A549 (cell line): ENCODE measurements around the gene ACAN. TPM values are rescaled to one million over a fixed set of nuclear protein-coding genes. Genes with fewer than 3 reads are reported as not detected.

ENCODE experiments used
- ATAC-seq, 2 experiments: fragments of 200-7000 bp in 1 of 2; fragments of >200 bp in 1 of 2; cut with Nextera tagmentation in 1 of 2; cut with Tn5 transposase in 1 of 2; 3 replicates each; pipeline versions ENCODE4 v1.8.0 to v1.9.1; 2018 to 2020; ENCODE audit warnings: mild to moderate bottlenecking in 1 of 2, moderate library complexity in 1 of 2
- CTCF ChIA-PET: fragments of 300-600 bp; sonication (Branson Sonifier 250); formaldehyde crosslinking; extraction: SDS; loops from one replicate; lab custom pipeline; 2021; ENCODE audit warnings: antibody characterized with exemption, inconsistent platforms; lab: Yijun Ruan, JAX
- POLR2A ChIA-PET: fragments of 350-600 bp; formaldehyde crosslinking; extraction: SDS; loops from one replicate; lab custom pipeline; 2021; ENCODE audit warnings: antibody characterized with exemption, inconsistent platforms; lab: Yijun Ruan, JAX
- DNase-seq, 2 experiments: peaks; one replicate each; pipeline versions ENCODE4 v3.0.0 to v3.0.0-alpha.2; 2011 to 2016; ENCODE audit warnings: low read depth in 1 of 2, low spot score in 1 of 2
- FAIRE-seq: peaks from 2 replicates; lab custom pipeline; 2011; peaks lifted over from hg19 to GRCh38; lab: Jason Lieb, UNC
- H3K27ac ChIP-seq, 2 experiments: fragments of >200 bp; sonication (Bioruptor Twin); formaldehyde crosslinking; 3 replicates each; pipeline ENCODE4 v1.5.1; 2016 to 2017
- H3K4me1 ChIP-seq: fragments of >200 bp; sonication (Bioruptor Twin); formaldehyde crosslinking; 3 replicates; pipeline ENCODE4 v1.6.1; 2016
- H3K4me2 ChIP-seq: fragments of >200 bp; sonication (Bioruptor Twin); formaldehyde crosslinking; 3 replicates; pipeline ENCODE4 v1.6.1; 2016
- H3K4me3 ChIP-seq: fragments of >200 bp; sonication (Bioruptor Twin); formaldehyde crosslinking; 3 replicates; pipeline ENCODE4 v1.5.1; 2016
- H3K9me3 ChIP-seq: fragments of >200 bp; sonication (Bioruptor Twin); formaldehyde crosslinking; 3 replicates; pipeline ENCODE4 v1.6.1; 2016
- CHD2 ChIP-seq: fragments of 150-350 bp; IDR thresholded peaks from 2 replicates; pipeline ENCODE4 v1.6.1; 2014; ENCODE audit warnings: low read length; ENCODE audit not compliant: partially characterized antibody
- CTCF ChIP-seq: fragments of >200 bp; sonication (Bioruptor Twin); formaldehyde crosslinking; IDR thresholded peaks from 3 replicates; pipeline ENCODE4 v1.5.1; 2016
- EHF ChIP-seq: fragments of 250-450 bp; sonication (Bioruptor Pico); IDR thresholded peaks from 2 replicates; pipeline ENCODE4 v1.5.0; 2020; ENCODE audit warnings: mild to moderate bottlenecking
- ELK1 ChIP-seq: fragments of 150-350 bp; IDR thresholded peaks from 2 replicates; pipeline ENCODE4 v1.6.1; 2014; ENCODE audit warnings: low read depth, mild to moderate bottlenecking, low read length
- ESRRA ChIP-seq: fragments of 150-350 bp; IDR thresholded peaks from 2 replicates; pipeline ENCODE4 v1.6.1; 2014; ENCODE audit warnings: mild to moderate bottlenecking, low read length, borderline replicate concordance
- FOSB ChIP-seq: fragments of 250-450 bp; sonication (Bioruptor Pico); IDR thresholded peaks from 2 replicates; pipeline ENCODE4 v1.5.0; 2020; ENCODE audit warnings: mild to moderate bottlenecking, moderate library complexity
- FOXS1 ChIP-seq: fragments of 250-450 bp; sonication (Bioruptor Pico); IDR thresholded peaks from 2 replicates; pipeline ENCODE4 v1.5.0; 2020; ENCODE audit warnings: mild to moderate bottlenecking, moderate library complexity
- GATA3 ChIP-seq: IDR thresholded peaks from 2 replicates; pipeline ENCODE4 v1.6.1; 2012; ENCODE audit warnings: borderline replicate concordance
- HDAC2 ChIP-seq: fragments of 200-600 bp; sonication (generic); IDR thresholded peaks from 2 replicates; pipeline ENCODE4 v1.6.1; 2016
- HEYL ChIP-seq: fragments of 250-450 bp; sonication (Bioruptor Pico); IDR thresholded peaks from 2 replicates; pipeline ENCODE4 v1.8.0; 2021; ENCODE audit warnings: mild to moderate bottlenecking, moderate library complexity
- HOXA7 ChIP-seq: fragments of 250-450 bp; sonication (Bioruptor Pico); IDR thresholded peaks from 2 replicates; pipeline ENCODE4 v1.5.0; 2020; ENCODE audit warnings: mild to moderate bottlenecking, moderate library complexity
- JUN ChIP-seq, 2 experiments: fragments of >200 bp; sonication (Bioruptor Twin); formaldehyde crosslinking; IDR thresholded peaks; 2 replicates in 1 of 2; 3 replicates in 1 of 2; pipeline ENCODE4 v1.6.1; 2016 to 2017
- JUNB ChIP-seq: fragments of >200 bp; sonication (Bioruptor Twin); formaldehyde crosslinking; IDR thresholded peaks from 2 replicates; pipeline ENCODE4 v1.6.1; 2016
- KDM1A ChIP-seq: fragments of 200-600 bp; sonication (generic); IDR thresholded peaks from 2 replicates; pipeline ENCODE4 v1.6.1; 2016; ENCODE audit warnings: low read depth, mild to moderate bottlenecking
- MAFK ChIP-seq: fragments of 450-650 bp; IDR thresholded peaks from 2 replicates; pipeline ENCODE4 v1.6.1; 2014; ENCODE audit not compliant: partially characterized antibody
- MAX ChIP-seq: IDR thresholded peaks from 2 replicates; pipeline ENCODE4 v1.6.1; 2012
- MAZ ChIP-seq: fragments of 150-350 bp; IDR thresholded peaks from 2 replicates; pipeline ENCODE4 v1.6.1; 2014; ENCODE audit warnings: antibody characterized with exemption, low read depth, low read length, borderline replicate concordance
- MYC ChIP-seq: IDR thresholded peaks from 2 replicates; pipeline ENCODE4 v1.6.1; 2012; ENCODE audit warnings: mild to moderate bottlenecking, inconsistent platforms, low read length, improper control_type of control experiment, borderline replicate concordance
- NR3C1 ChIP-seq: fragments of >200 bp; sonication (Bioruptor Twin); formaldehyde crosslinking; IDR thresholded peaks from 3 replicates; pipeline ENCODE4 v1.6.1; 2017
- RCOR1 ChIP-seq: fragments of 150-350 bp; IDR thresholded peaks from 2 replicates; pipeline ENCODE4 v1.6.1; 2014; ENCODE audit warnings: antibody characterized with exemption, low read length, low read depth
- TP53 ChIP-seq: fragments of 250-450 bp; sonication (Bioruptor Pico); IDR thresholded peaks from 2 replicates; pipeline ENCODE4 v1.5.0; 2021; ENCODE audit warnings: mild to moderate bottlenecking, moderate library complexity
- ZSCAN20 ChIP-seq: fragments of 250-450 bp; sonication (Bioruptor Pico); IDR thresholded peaks from 2 replicates; pipeline ENCODE4 v1.8.0; 2022; ENCODE audit warnings: mild to moderate bottlenecking, moderate library complexity
- WGBS: methylation state at CpG from one replicate; pipeline ENCODE4 v1.1.6; 2017; ENCODE audit errors: missing lambda C conversion rate; 5-methylcytosine and 5-hydroxymethylcytosine counted together
- polyA minus RNA-seq: library from RNA; depleted of rRNA, polyadenylated mRNA; stranded (reverse); fragments of >200 nt; gene quantifications from 2 replicates; pipeline ENCODE4 v1.2.3, GENCODE V29; 2011; rRNA and poly(A)+ RNA removed
- polyA plus RNA-seq, 4 experiments: library from polyadenylated mRNA; depleted of rRNA in 3 of 4; stranded (reverse); fragments of >200 nt; fragmentation: RNase III in 1 of 4; extraction: RNeasy Plus Mini Kit Qiagen cat#74134 plus additional on column Dnase treatment in 1 of 4; gene quantifications; 2 replicates in 3 of 4; 3 replicates in 1 of 4; pipeline ENCODE4 v1.2.3, GENCODE V29; 2011 to 2017
- TF ChIP-seq, protein P1 (sequence below): fragments of >200 bp; sonication (Bioruptor Twin); formaldehyde crosslinking; IDR thresholded peaks from 2 replicates; pipeline ENCODE4 v1.6.1; 2016
- TF ChIP-seq, protein P2 (sequence below): IDR thresholded peaks from 2 replicates; pipeline ENCODE4 v1.6.1; 2012; ENCODE audit warnings: low read depth, borderline replicate concordance
- TF ChIP-seq, protein P3 (sequence below): fragments of >200 bp; sonication (Bioruptor Twin); formaldehyde crosslinking; IDR thresholded peaks from 3 replicates; pipeline ENCODE4 v1.6.1; 2016
- TF ChIP-seq, protein P4 (sequence below): fragments of 250-450 bp; sonication (Bioruptor Pico); IDR thresholded peaks from 2 replicates; pipeline ENCODE4 v1.5.0; 2020; ENCODE audit warnings: low read depth, mild to moderate bottlenecking, moderate library complexity

Gene ACAN
- not detected in 2 replicates for polyA plus RNA-seq (2011; rRNA removed)
- 0.01 TPM in 1 of 2 replicates, not detected in the other for polyA plus RNA-seq (2012; cell fraction: cytosol; rRNA removed)
- polyA plus RNA-seq (2012; cell fraction: nucleus; rRNA removed) = 0.01 TPM in 1 of 2 replicates, not detected in the other
- 0.01 to 0.05 TPM in 2 of 3 replicates, not detected in the other for polyA plus RNA-seq (2017; fragmentation: RNase III; extraction: RNeasy Plus Mini Kit Qiagen cat#74134 plus additional on column Dnase treatment)
- polyA minus RNA-seq = not detected in 2 replicates

DNA sequence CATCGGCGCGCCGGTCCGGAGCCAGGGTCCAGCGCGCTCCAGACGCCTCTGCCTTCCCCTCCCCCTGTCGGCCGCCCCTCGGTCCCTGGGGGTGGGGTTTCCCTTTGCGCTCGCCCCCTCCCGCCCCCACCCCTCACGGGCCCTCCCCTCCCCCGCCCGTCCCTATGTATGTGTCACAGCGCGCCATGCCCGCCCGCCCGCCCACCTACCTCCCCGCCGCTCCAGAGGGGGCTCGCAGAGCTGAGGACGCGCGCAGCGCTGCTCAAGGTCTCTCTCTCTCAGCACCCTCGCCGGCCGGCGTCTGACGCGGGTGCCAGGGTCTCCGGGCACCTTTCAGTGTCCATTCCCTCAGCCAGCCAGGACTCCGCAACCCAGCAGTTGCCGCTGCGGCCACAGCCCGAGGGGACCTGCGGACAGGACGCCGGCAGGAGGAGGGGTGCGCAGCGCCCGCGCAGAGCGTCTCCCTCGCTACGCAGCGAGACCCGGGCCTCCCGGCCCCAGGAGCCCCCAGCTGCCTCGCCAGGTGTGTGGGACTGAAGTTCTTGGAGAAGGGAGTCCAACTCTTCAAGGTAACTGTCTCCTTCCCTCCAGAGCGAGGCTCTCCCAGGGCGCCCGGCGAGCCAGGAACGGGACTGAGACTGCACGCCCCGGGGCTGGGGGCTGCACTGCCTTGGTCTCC lies at the start of gene ACAN:
TSS of gene ACAN (plus strand) at position 196 of the 679 bp plus-strand sequence. CDS start 32,771 bp downstream, outside the sequence.
- Histone ChIP-seq H3K9me3 (no peaks in the 10 kb centered on the region), H3K27ac (peak within 1 kb of the TSS in 1 of 2 experiments; percentile 15; a peak in 1 of 6 replicates), H3K4me1 (peaks cover 7% of the 10 kb centered on the region; the same call in 1 of the 3 replicates), H3K4me2 (peak within 1 kb of the TSS; percentile 78), H3K4me3 (peak within 1 kb of the TSS; percentile 36)
- ChIA-PET CTCF (interaction anchor here (0.9 to 1.9 kb wide), 3 partner anchors 13 to 75 kb away, joined by 3 to 7 read pairs (median 3); no protein-coding TSS in a partner anchor), POLR2A (no interaction called here)
- FAIRE-seq (no peak), DNase-seq (no peak), ATAC-seq (peak; percentile 20 to 44; a peak in 4 of 6 replicates)
- no peak for TF ChIP-seq JUNB
- TF ChIP-seq EHF (CRISPR knock-in tag) = no peak
- TF ChIP-seq MAZ = no peak
- TF ChIP-seq TP53 (CRISPR knock-in tag) = no peak
- TF ChIP-seq GATA3 = no peak
- TF ChIP-seq, protein P1, sequence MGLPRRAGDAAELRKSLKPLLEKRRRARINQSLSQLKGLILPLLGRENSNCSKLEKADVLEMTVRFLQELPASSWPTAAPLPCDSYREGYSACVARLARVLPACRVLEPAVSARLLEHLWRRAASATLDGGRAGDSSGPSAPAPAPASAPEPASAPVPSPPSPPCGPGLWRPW = no peak
- TF ChIP-seq, protein P2, sequence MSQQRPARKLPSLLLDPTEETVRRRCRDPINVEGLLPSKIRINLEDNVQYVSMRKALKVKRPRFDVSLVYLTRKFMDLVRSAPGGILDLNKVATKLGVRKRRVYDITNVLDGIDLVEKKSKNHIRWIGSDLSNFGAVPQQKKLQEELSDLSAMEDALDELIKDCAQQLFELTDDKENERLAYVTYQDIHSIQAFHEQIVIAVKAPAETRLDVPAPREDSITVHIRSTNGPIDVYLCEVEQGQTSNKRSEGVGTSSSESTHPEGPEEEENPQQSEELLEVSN = no peak
- TF ChIP-seq CHD2 = no peak
- no peak for TF ChIP-seq HEYL
- no peak for TF ChIP-seq HOXA7 (CRISPR knock-in tag)
- WGBS = 9% methylated on average over 28 of the region's 61 CpGs

- DNase-seq = no peak
- ChIA-PET CTCF (no interaction called here), POLR2A (no interaction called here)
Measured at GRCh38 chr15:88756521-88756920, 46.7 kb upstream of the ACAN start.

GRCh38 chr15:88756921-88757320 lies 46.3 kb upstream of the ACAN start:
- FAIRE-seq (peak; percentile 70), DNase-seq (no peak), ATAC-seq (no peak)
- H3K4me2 ChIP-seq = no peak overlapping the region
- no peak overlapping the region for H3K4me3 ChIP-seq
- no peak overlapping the region for H3K27ac ChIP-seq
- peaks cover 16% of the 10 kb centered on the region; the same call in 2 of the 3 replicates for H3K9me3 ChIP-seq
- WGBS = 22% methylated on average over 3 of the region's 3 CpGs
- H3K4me1 ChIP-seq = no peaks in the 10 kb centered on the region
- ChIA-PET POLR2A (no interaction called here), CTCF (no interaction called here)
- no peak for TF ChIP-seq ESRRA
- TF ChIP-seq KDM1A = no peak
- TF ChIP-seq MAFK = no peak
- no peak for TF ChIP-seq FOSB (CRISPR knock-in tag)
- no peak for TF ChIP-seq MYC
- TF ChIP-seq ZSCAN20 (CRISPR knock-in tag) = no peak
- TF ChIP-seq, protein P3, sequence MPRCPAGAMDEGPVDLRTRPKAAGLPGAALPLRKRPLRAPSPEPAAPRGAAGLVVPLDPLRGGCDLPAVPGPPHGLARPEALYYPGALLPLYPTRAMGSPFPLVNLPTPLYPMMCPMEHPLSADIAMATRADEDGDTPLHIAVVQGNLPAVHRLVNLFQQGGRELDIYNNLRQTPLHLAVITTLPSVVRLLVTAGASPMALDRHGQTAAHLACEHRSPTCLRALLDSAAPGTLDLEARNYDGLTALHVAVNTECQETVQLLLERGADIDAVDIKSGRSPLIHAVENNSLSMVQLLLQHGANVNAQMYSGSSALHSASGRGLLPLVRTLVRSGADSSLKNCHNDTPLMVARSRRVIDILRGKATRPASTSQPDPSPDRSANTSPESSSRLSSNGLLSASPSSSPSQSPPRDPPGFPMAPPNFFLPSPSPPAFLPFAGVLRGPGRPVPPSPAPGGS = no peak
- no peak for TF ChIP-seq HDAC2
- no peak for TF ChIP-seq ELK1
- no peak for TF ChIP-seq MAZ
- no peak for TF ChIP-seq TP53 (CRISPR knock-in tag)
- no peak for TF ChIP-seq JUN (IDR thresholded peaks at IDR 0.05)
- no peak for TF ChIP-seq CTCF

More at GRCh38 chr15:88756521-88756920, 46.7 kb upstream of the ACAN start:
- Histone ChIP-seq H3K27ac (no peak overlapping the region), H3K4me1 (no peaks in the 10 kb centered on the region), H3K4me3 (no peak overlapping the region)
- ATAC-seq = no peak
- no peak for FAIRE-seq
- no peak for TF ChIP-seq JUN (IDR thresholded peaks at IDR 0.05)
- TF ChIP-seq FOXS1 = no peak
- TF ChIP-seq FOSB (CRISPR knock-in tag) = no peak
- TF ChIP-seq ESRRA = no peak
- TF ChIP-seq, protein P4, sequence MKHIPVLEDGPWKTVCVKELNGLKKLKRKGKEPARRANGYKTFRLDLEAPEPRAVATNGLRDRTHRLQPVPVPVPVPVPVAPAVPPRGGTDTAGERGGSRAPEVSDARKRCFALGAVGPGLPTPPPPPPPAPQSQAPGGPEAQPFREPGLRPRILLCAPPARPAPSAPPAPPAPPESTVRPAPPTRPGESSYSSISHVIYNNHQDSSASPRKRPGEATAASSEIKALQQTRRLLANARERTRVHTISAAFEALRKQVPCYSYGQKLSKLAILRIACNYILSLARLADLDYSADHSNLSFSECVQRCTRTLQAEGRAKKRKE = no peak
- TF ChIP-seq RCOR1 = no peak
- TF ChIP-seq JUNB = no peak
- no peak for TF ChIP-seq TP53 (CRISPR knock-in tag)
- TF ChIP-seq MAX = no peak
- TF ChIP-seq NR3C1 = no peak
- TF ChIP-seq, all 56 proteins: peak for 0
- Histone ChIP-seq H3K9me3 (peaks cover 13% of the 10 kb centered on the region; the same call in 2 of the 3 replicates), H3K4me2 (no peak overlapping the region)
- WGBS = 23% methylated on average over 4 of the region's 4 CpGs
